ENCODE data around the gene TAP2.

DNA sequence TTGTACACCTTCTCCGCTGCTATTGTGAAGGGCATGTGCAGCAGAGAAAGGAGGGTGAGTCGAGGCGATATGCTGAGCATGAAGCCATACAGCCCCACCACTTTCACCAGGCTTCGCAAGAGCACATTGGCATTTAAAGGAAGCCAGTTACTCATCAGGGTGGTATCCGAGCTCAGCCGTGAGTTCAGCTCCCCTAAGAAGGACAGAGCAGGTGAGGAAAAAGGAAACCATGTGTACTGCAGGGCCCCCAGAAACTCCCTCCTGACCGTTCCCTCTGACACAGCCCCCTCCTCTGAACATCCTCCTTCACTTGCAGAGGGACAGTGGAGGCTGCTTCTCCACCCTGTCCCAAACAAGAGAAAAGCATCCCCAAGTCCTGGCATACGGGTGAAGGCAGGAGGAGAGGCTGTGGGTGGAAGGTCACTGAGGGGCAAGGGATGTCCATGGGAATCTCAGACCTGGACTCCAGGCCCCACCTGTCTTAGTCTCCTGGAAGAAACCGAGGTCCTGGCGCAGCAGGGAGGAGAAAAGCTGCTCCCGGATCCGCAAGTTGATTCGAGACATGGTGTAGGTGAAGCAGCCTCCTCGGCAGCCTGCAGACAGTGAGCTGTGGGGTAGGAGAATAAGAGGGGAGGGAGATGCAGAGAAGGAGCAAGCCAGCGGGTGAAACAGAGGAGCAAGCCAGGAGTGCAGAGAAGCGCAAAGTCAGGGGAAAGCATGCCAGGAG lies 3.2 kb downstream of the TAP2 start:
- TF ChIP-seq HMGXB4 (CRISPR knock-in tag; IDR thresholded peaks at IDR 0.05; ENCODE audit: borderline replicate concordance in 1 of 2, low read depth in 1 of 2) (no peak), POLR2AphosphoS5 (IDR thresholded peaks at IDR 0.05; ENCODE audit: low read depth, low read length) (no peak), HCFC1 (IDR thresholded peaks at IDR 0.05; ENCODE audit: low read depth, low read length) (no peak)
- TF ChIP-seq, protein P1, sequence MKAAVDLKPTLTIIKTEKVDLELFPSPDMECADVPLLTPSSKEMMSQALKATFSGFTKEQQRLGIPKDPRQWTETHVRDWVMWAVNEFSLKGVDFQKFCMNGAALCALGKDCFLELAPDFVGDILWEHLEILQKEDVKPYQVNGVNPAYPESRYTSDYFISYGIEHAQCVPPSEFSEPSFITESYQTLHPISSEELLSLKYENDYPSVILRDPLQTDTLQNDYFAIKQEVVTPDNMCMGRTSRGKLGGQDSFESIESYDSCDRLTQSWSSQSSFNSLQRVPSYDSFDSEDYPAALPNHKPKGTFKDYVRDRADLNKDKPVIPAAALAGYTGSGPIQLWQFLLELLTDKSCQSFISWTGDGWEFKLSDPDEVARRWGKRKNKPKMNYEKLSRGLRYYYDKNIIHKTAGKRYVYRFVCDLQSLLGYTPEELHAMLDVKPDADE (CRISPR knock-in tag; IDR thresholded peaks at IDR 0.05) = no peak
